GM12878 (cell line): ENCODE data around the gene IGSF8. TPM values are rescaled to one million over a fixed set of nuclear protein-coding genes. Genes with fewer than 3 reads are reported as not detected.

Experiments
- ATAC-seq: fragments of 200-7000 bp; cut with Tn5 transposase; 3 replicates; pipeline ENCODE4 v1.9.1; 2020; ENCODE audit warnings: mild to moderate bottlenecking, moderate library complexity
- BruUV-seq: library from RNA; stranded (reverse); fragments of 400-500 nt; replicated peaks from 2 replicates; lab custom pipeline; 2021; lab: Mats Ljungman, UMichigan
- CTCF ChIA-PET: fragments of 300-600 bp; sonication (Branson Sonifier 250); formaldehyde crosslinking; extraction: SDS; loops from one replicate; lab custom pipeline; 2021; ENCODE audit warnings: inconsistent platforms; lab: Yijun Ruan, JAX
- POLR2A ChIA-PET: fragments of 350-600 bp; formaldehyde crosslinking; extraction: SDS; loops from one replicate; lab custom pipeline; 2021; ENCODE audit warnings: inconsistent platforms; lab: Charles Lee
- RAD21 ChIA-PET: fragments of 300-600 bp; sonication (Branson Sonifier 250); formaldehyde crosslinking; loops from one replicate; lab custom pipeline; 2023; ENCODE audit warnings: antibody characterized with exemption; ENCODE audit not compliant: unreplicated experiment; lab: Charles Lee
- SMC1A ChIA-PET: fragments of 300-600 bp; sonication (Branson Sonifier 250); formaldehyde crosslinking; loops from one replicate; lab custom pipeline; 2023; ENCODE audit not compliant: unreplicated experiment, uncharacterized antibody; lab: Charles Lee
- DNase-seq: peaks from one replicate; pipeline ENCODE4 v3.0.0-alpha.2; 2011; ENCODE audit warnings: low read depth, low spot score
- FAIRE-seq: peaks from 3 replicates; lab custom pipeline; 2011; peaks lifted over from hg19 to GRCh38; lab: Jason Lieb, UNC
- H2AFZ ChIP-seq: 2 replicates; pipeline ENCODE4 v1.6.0; 2011; ENCODE audit warnings: low read depth, low read length, control low read depth; ENCODE audit not compliant: control insufficient read depth
- H3K27ac ChIP-seq: 2 replicates; pipeline ENCODE4 v1.5.1; 2011; ENCODE audit warnings: control low read depth; ENCODE audit not compliant: control insufficient read depth, insufficient read depth
- H3K27me3 ChIP-seq, 2 experiments: replicated peaks in 1 of 2; 2 replicates each; pipeline versions ENCODE4 v1.6.0 to v1.6.1; 2011; ENCODE audit warnings: low read length in 1 of 2; ENCODE audit not compliant: control insufficient read depth in 2 of 2, insufficient read depth in 2 of 2
- H3K36me3 ChIP-seq, 2 experiments: 2 replicates each; pipeline ENCODE4 v1.5.1; 2011; ENCODE audit warnings: low read length in 1 of 2; ENCODE audit not compliant: control insufficient read depth in 2 of 2, insufficient read depth in 2 of 2
- H3K4me1 ChIP-seq: 2 replicates; pipeline ENCODE4 v1.6.1; 2011; ENCODE audit warnings: mild to moderate bottlenecking, low read length, moderate library complexity, mixed read lengths; ENCODE audit not compliant: control insufficient read depth, insufficient read depth
- H3K4me2 ChIP-seq: 2 replicates; pipeline ENCODE4 v1.6.0; 2011; ENCODE audit warnings: control low read depth; ENCODE audit not compliant: control insufficient read depth, insufficient read depth
- H3K4me3 ChIP-seq: fragments of 200-600 bp; sonication (generic); 2 replicates; pipeline ENCODE4 v1.5.1; 2016
- H3K79me2 ChIP-seq: 2 replicates; pipeline ENCODE4 v1.6.0; 2011; ENCODE audit warnings: low read length; ENCODE audit not compliant: control insufficient read depth, insufficient read depth
- H3K9ac ChIP-seq: 2 replicates; pipeline ENCODE4 v1.8.0; 2011; ENCODE audit warnings: low read length, control low read depth, mixed read lengths; ENCODE audit not compliant: control insufficient read depth, insufficient read depth
- H3K9me3 ChIP-seq: replicated peaks from 3 replicates; pipeline ENCODE4 v1.5.1; 2011; ENCODE audit warnings: mild to moderate bottlenecking, low read length; ENCODE audit not compliant: control insufficient read depth, insufficient read depth
- H4K20me1 ChIP-seq: 2 replicates; pipeline ENCODE4 v1.6.0; 2011; ENCODE audit not compliant: control insufficient read depth, insufficient read depth
- BCLAF1 ChIP-seq: fragments of 450-650 bp; IDR thresholded peaks from 2 replicates; pipeline ENCODE4 v1.6.1; 2017; ENCODE audit warnings: antibody characterized with exemption, mild to moderate bottlenecking, moderate library complexity
- ELK1 ChIP-seq: IDR thresholded peaks from 2 replicates; pipeline ENCODE4 v1.6.1; 2012; ENCODE audit warnings: low read depth, low read length, improper control_type of control experiment
- MXI1 ChIP-seq: fragments of 150-350 bp; IDR thresholded peaks from 2 replicates; pipeline ENCODE4 v1.6.1; 2011; ENCODE audit warnings: low read depth, mild to moderate bottlenecking, inconsistent platforms, low read length, improper control_type of control experiment
- NBN ChIP-seq: fragments of 450-650 bp; IDR thresholded peaks from 2 replicates; pipeline ENCODE4 v1.6.1; 2016
- PML ChIP-seq: IDR thresholded peaks from 2 replicates; pipeline ENCODE4 v1.6.1; 2012; ENCODE audit warnings: low read length, inconsistent platforms
- POLR2A ChIP-seq: IDR thresholded peaks from 2 replicates; pipeline ENCODE4 v1.6.1; 2011; ENCODE audit warnings: low read depth, mild to moderate bottlenecking, low read length
- PRDM15 ChIP-seq: fragments of 450-650 bp; formaldehyde crosslinking; IDR thresholded peaks from 2 replicates; pipeline ENCODE4 v1.4.0; 2020; ENCODE audit warnings: mild to moderate bottlenecking, moderate library complexity
- RB1 ChIP-seq: fragments of 450-650 bp; formaldehyde crosslinking; IDR thresholded peaks from 2 replicates; pipeline ENCODE4 v1.6.1; 2017; ENCODE audit warnings: mild to moderate bottlenecking, borderline replicate concordance
- SIN3A ChIP-seq: IDR thresholded peaks from 2 replicates; pipeline ENCODE4 v1.6.1; 2012; ENCODE audit warnings: low read depth, low read length, improper control_type of control experiment
- WGBS: methylation state at CpG from one replicate; pipeline ENCODE4 v1.1.6; 2016; ENCODE audit warnings: low lambda C conversion rate; ENCODE audit not compliant: insufficient replicate concordance, insufficient coverage; ENCODE audit errors: missing lambda C conversion rate; 5-methylcytosine and 5-hydroxymethylcytosine counted together
- in situ Hi-C: fragments of 300-500 bp; cut with MboI; formaldehyde crosslinking; loops from 9 replicates; pipeline ENCODE4 v1.14.3; 2018; ENCODE audit warnings: mixed read lengths
- intact Hi-C: fragments of 100-400 bp; cut with micrococcal nuclease; formaldehyde crosslinking; loops from one replicate; pipeline ENCODE4 v1.14.2; 2022; ENCODE audit not compliant: unreplicated experiment
- polyA plus RNA-seq, 11 experiments: library from polyadenylated mRNA; depleted of rRNA in 4 of 11; unstranded in 6 of 11; stranded (reverse) in 5 of 11; fragments of >200 nt; fragmentation: Nextera tagmentation in 4 of 11; fragmentation: Illumina TruSeq in 1 of 11; extraction: Ambion mirVana in 4 of 11; extraction: Trizol in 1 of 11; gene quantifications; 1 replicate in 1 of 11; 2 replicates in 10 of 11; pipeline versions ENCODE4 v1.2.1 to v1.2.3, GENCODE V29; 2011 to 2016; ENCODE audit warnings: inconsistent platforms in 2 of 11, missing spikeins in 2 of 11, low read depth in 1 of 11
- total RNA-seq, 4 experiments: library from RNA; depleted of rRNA in 3 of 4; stranded (reverse); fragments of >200 nt in 3 of 4; fragmentation: Illumina TruSeq in 1 of 4; extraction: Trizol in 1 of 4; gene quantifications; 2 replicates each; pipeline versions ENCODE4 v1.2.1 to v1.2.3, GENCODE V29; 2013 to 2021
- TF ChIP-seq, protein P1 (sequence below): IDR thresholded peaks from 2 replicates; pipeline ENCODE4 v1.6.1; 2012; ENCODE audit warnings: low read depth, low read length, improper control_type of control experiment

The IGSF8 gene
- total and polyA plus RNA-seq, 10 of the 15 experiments (the other 5 are each of a cell fraction or from before 2014, with no cell fraction given): 0.64 to 24.7 (median 13.9) TPM

- BruUV-seq: no TSS peak
- in situ Hi-C loops (loop anchor here (5.0 kb wide), 3 partner anchors 157 to 282 kb away; no protein-coding TSS in a partner anchor), intact Hi-C loops (no loop called here)
- SMC1A ChIA-PET: no interaction called here
- ATAC-seq (no peak), FAIRE-seq (no peak), DNase-seq (no peak)
- H3K36me3 ChIP-seq: peaks cover 0 to 2% of the 10 kb centered on the region in 2 experiments; a peak in 2 of 4 replicates
- no peak for TF ChIP-seq POLR2A
- no peak for TF ChIP-seq SIN3A
- RAD21 ChIA-PET: no interaction called here
- no peaks in the 10 kb centered on the region for H3K9me3 ChIP-seq
- no peaks in the 10 kb centered on the region; the same call in 1 of the 2 replicates for H4K20me1 ChIP-seq
- H3K9ac ChIP-seq: no peak overlapping the region
- H3K27me3 ChIP-seq: no peaks in the 10 kb centered on the region
- peaks cover 9% of the 10 kb centered on the region for H3K79me2 ChIP-seq
- no peak overlapping the region for H2AFZ ChIP-seq
- POLR2A ChIA-PET: no interaction called here
- CTCF ChIA-PET: interaction anchor here (5.7 to 30.2 kb wide), 2 partner anchors 8 to 36 kb away, joined by 91 to 1035 read pairs; partner anchors contain the start of genes KCNJ10 and KCNJ9
- no peak overlapping the region for H3K4me3 ChIP-seq
- no peak overlapping the region for H3K27ac ChIP-seq
- H3K4me1 ChIP-seq: peaks cover 21% of the 10 kb centered on the region
- H3K4me2 ChIP-seq: no peak overlapping the region
- 96% methylated on average over 14 of the region's 14 CpGs for WGBS
Observed at GRCh38 chr1:160094806-160095205, 3.6 kb downstream of the IGSF8 start.

GRCh38 chr1:160094291-160094625 is 4.2 kb downstream of the IGSF8 start:
- in situ Hi-C loops: no loop called here
- POLR2A ChIA-PET: no interaction called here
- no peak for TF ChIP-seq ELK1
- TF ChIP-seq PRDM15: no peak
- TF ChIP-seq RB1: no peak
- TF ChIP-seq NBN: no peak
- no peak for TF ChIP-seq PML
- TF ChIP-seq, protein P1, sequence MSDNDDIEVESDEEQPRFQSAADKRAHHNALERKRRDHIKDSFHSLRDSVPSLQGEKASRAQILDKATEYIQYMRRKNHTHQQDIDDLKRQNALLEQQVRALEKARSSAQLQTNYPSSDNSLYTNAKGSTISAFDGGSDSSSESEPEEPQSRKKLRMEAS: no peak
- TF ChIP-seq BCLAF1: no peak
- no peak for TF ChIP-seq MXI1

More at GRCh38 chr1:160094291-160094625, 4.2 kb downstream of the IGSF8 start:
- Histone ChIP-seq H3K9me3 (no peaks in the 10 kb centered on the region), H3K36me3 (peaks cover 0 to 2% of the 10 kb centered on the region in 2 experiments; a peak in 2 of 4 replicates), H3K9ac (no peak overlapping the region), H2AFZ (no peak overlapping the region), H4K20me1 (no peaks in the 10 kb centered on the region; the same call in 1 of the 2 replicates), H3K27me3 (no peaks in the 10 kb centered on the region), H3K79me2 (peaks cover 9% of the 10 kb centered on the region), H3K4me3 (no peak overlapping the region), H3K4me1 (peaks cover 19% of the 10 kb centered on the region), H3K27ac (no peak overlapping the region), H3K4me2 (no peak overlapping the region)
- CTCF ChIA-PET: interaction anchor here (5.7 to 30.2 kb wide), 2 partner anchors 7 to 35 kb away, joined by 91 to 1035 read pairs; partner anchors contain the start of genes KCNJ10 and KCNJ9
- no TSS peak for BruUV-seq
- ATAC-seq (no peak), DNase-seq (no peak), FAIRE-seq (no peak)
- SMC1A ChIA-PET: no interaction called here
- intact Hi-C loops: no loop called here
- whole genome bisulfite sequencing: 92% methylated on average over 4 of the region's 4 CpGs
- RAD21 ChIA-PET: no interaction called here
